Daoy (cell line): ENCODE data around the gene UTP20. TPM values are rescaled to one million over a fixed set of nuclear protein-coding genes. Genes with fewer than 3 reads are reported as not detected.
"Not testable (repeated sequence)": the region's sequence is repeated elsewhere in the genome, so short reads cannot be mapped to it uniquely, and the experiment has no call there.

Experiments
- DNase-seq: peaks from one replicate; pipeline ENCODE4 v3.0.0-alpha.2; 2015; ENCODE audit warnings: low read depth
- total RNA-seq: library from RNA; depleted of rRNA; stranded (reverse); fragments of >200 nt; shearing (Covaris generic); gene quantifications from 2 replicates; pipeline ENCODE4 v1.2.3, GENCODE V29; 2014

UTP20 gene
- total RNA-seq, 1 experiment from 2014 or later = 42.2 TPM

- no peak for DNase-seq
Observed at GRCh38 chr12:101327051-101327450, 47.1 kb downstream of the UTP20 start.

- no peak for DNase-seq
Observed at GRCh38 chr12:101327546-101327945, 47.6 kb downstream of the UTP20 start.

DNA sequence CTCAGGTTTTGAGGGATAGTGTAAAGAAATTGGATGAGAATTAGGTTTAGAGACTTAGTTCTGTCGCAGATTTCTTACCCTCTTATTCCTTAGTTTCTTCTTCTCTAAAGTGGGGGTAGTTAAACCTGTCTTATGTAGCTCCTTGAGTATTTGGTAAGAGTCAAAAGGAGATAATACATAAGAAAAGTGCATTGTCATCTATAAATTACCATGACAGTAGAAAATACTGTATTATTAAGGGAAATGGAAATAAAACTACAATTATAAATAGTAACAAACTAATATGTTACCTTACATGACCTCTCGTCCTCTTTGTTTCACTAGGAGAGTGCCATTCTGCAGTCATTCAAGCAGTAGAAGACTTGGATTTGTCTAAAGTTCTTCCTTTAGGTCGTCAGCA is 49.0 kb downstream of the UTP20 start:
- DNase-seq = no peak

- DNase-seq = no peak
Observed at GRCh38 chr12:101330631-101331030, 50.7 kb downstream of the UTP20 start.

DNA sequence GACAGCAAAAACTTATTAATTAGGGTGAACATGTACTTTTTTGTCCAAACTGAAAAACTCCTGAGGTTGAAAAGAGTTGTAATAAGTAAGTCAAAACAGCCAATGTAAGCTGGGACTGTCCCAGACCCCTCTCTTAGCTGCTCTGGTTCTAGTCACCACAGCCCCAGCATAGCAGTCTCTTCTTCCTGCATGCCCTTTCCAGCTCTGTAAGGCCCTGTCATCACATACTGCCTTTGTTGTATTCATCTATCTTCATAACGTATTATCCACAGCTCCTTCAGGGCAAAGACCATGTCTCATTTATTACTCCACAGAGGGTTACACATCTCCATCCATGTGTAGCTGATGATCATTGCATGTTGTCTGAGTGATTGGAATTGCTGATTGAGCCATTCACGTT is 56.5 kb downstream of the UTP20 start:
- DNase-seq = no peak

- no peak for DNase-seq
Observed at GRCh38 chr12:101338087-101338486, 58.2 kb downstream of the UTP20 start.

GRCh38 chr12:101343893-101344292 is 64.0 kb downstream of the UTP20 start:
- no peak for DNase-seq

- DNase-seq = no peak
Observed at GRCh38 chr12:101351682-101352081, 71.8 kb downstream of the UTP20 start.

DNA sequence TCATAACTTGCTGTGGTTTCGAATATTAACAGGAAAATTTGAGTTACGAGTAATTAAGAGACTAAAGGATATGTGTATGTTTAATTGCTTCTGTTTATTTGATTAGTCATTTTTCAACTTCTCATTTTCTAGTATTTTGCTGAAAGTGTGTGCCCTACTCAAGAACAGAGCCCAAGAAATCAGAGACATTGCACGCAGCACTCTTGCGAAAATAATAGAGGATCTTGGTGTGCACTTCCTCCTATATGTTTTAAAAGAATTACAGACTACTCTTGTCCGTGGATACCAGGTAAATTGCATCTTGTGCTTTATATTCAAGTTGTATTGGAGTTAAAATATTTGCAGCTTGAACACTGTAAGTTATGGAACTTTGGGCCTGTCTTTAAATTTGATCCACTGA is 76.9 kb downstream of the UTP20 start:
- DNase-seq = no peak

- no peak for DNase-seq
Observed at GRCh38 chr12:101361455-101361854, 81.5 kb downstream of the UTP20 start.

- DNase-seq = no peak
Observed at GRCh38 chr12:101368016-101368415, 88.1 kb downstream of the UTP20 start.

GRCh38 chr12:101372431-101372830 is 92.5 kb downstream of the UTP20 start:
- DNase-seq = no peak

- DNase-seq = no peak
Observed at GRCh38 chr12:101375573-101375972, 95.7 kb downstream of the UTP20 start.

GRCh38 chr12:101379149-101379548 is 99.2 kb downstream of the UTP20 start:
- DNase-seq = no peak

DNA sequence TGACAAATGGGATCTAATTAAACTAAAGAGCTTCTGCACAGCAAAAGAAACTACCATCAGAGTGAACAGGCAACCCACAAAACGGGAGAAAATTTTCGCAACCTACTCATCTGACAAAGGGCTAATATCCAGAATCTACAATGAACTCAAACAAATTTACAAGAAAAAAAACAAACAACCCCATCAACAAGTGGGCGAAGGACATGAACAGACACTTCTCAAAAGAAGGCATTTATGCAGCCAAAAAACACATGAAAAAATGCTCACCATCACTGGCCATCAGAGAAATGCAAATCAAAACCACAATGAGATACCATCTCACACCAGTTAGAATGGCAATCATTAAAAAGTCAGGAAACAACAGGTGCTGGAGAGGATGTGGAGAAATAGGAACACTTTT is 111.3 kb downstream of the UTP20 start:
- DNase-seq = not testable (repeated sequence)

- DNase-seq = no peak
Observed at GRCh38 chr12:101407049-101407435, 127.1 kb downstream of the UTP20 start.

GRCh38 chr12:101407436-101408345 is 127.8 kb downstream of the UTP20 start, which contains the start of gene ARL1:
TSS of gene ARL1 (minus strand) at chr12:101407772. CDS start at chr12:101407645, 127 bp downstream.
- DNase-seq = peak; percentile 93

DNA sequence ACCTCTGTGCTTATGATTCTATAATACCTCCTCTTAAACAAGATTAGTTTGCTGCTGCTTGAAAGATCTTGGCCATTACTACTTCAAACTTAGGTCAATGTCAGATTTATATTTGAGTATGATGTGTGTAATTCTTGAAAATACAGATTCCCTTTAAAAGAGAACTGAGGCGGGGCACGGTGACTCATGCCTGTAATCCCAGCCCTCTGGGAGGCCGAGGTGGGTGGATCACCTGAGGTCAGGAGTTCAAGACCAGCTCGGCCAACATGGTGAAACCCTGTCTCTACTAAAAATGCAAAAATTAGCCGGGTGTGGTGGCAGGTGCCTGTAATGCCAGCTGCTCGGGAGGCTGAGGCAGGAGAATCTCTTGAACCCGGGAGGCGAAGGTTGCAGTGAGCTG is 130.3 kb downstream of the UTP20 start:
- not testable (repeated sequence) for DNase-seq

DNA sequence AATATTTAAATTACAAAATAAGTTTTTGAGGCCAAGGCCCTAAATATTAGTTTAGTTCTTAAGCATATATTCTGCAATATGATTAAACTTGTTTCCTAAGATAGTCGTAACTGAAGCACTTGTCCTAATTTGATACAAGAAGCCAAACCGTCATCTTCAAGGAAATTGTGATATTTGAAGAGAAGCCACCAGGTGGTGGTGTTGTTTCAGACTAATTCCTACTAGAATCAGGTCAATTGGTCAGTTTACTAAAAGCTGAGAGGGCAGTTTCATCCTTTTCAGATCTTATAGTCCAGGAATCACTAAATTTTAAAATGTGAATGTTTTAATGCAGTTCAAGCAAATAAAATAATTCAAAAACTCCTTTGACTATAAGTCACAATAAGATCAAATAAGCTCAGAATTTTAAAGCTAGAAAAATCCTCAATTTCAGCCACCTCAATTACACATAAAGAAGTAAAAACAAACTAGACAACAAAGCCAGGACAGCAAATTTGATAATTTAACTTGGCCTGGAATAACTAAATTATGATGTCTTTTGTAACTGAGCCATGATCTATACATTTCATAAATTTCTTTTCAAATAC is 134.7 kb downstream of the UTP20 start:
- DNase-seq = peak; percentile 45

GRCh38 chr12:101415228-101415627 is 135.3 kb downstream of the UTP20 start:
- no peak for DNase-seq

DNA sequence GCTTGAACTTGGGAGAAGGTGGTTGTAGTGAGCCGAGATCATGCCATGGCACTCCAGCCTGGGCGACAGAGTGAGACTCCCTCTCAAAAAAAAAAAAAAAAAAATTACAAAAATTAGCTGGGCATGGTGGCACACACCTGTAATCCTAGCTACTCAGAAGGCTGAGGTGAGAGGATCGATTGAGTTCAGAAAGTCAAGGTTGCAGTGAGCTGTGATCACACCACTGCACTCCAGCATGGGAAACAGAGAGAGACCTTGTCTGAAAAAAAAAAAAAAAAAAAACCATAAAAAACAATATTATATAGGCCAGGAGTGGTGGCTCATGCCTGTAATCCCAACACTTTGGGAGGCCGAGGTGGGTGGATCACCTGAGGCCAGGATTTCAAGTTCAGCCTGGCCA is 142.2 kb downstream of the UTP20 start:
- DNase-seq = not testable (repeated sequence)

DNA sequence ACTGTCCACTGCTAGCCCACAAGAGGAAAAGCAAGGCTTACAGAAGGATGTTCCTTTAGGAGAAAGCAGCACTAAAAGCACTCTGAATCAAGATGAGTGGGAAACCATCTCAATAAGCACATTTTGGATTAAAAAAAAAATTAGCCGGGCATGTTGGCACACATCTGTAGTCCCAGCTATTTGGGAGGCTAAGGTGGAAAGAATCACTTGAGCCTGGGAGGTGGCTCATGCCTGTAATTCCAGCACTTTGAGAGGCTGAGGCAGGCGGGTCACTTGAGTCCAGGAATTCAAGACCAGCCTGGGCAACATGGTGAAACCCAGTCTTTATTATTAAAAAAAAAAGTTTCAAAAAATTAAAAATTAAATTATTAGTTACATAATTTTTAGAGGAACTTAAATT is 144.7 kb downstream of the UTP20 start:
- no peak for DNase-seq

- no peak for DNase-seq
Observed at GRCh38 chr12:101430456-101430855, 150.6 kb downstream of the UTP20 start.
